HepG2 (cell line): ENCODE data around the gene ARHGEF4. TPM values are rescaled to one million over a fixed set of nuclear protein-coding genes. Genes with fewer than 3 reads are reported as not detected.

Source experiments
- ADNP ChIP-seq: sonication (generic); formaldehyde crosslinking; IDR thresholded peaks from 2 replicates; pipeline ENCODE4 v1.4.0; 2020; ENCODE audit warnings: missing genetic modification reagents
- CBFB ChIP-seq: sonication (generic); formaldehyde crosslinking; IDR thresholded peaks from 2 replicates; pipeline ENCODE4 v1.4.0; 2020; ENCODE audit warnings: missing genetic modification reagents
- CHCHD3 ChIP-seq: sonication (generic); formaldehyde crosslinking; IDR thresholded peaks from 2 replicates; pipeline ENCODE4 v1.8.0; 2022; ENCODE audit warnings: mild to moderate bottlenecking, missing genetic modification reagents, moderate library complexity
- CREM ChIP-seq, 2 experiments: sonication (generic) in 1 of 2; formaldehyde crosslinking in 1 of 2; IDR thresholded peaks; 2 replicates each; pipeline versions ENCODE4 v1.4.0 to v1.6.1; 2016 to 2020; ENCODE audit warnings: antibody characterized with exemption in 1 of 2, mild to moderate bottlenecking in 1 of 2, missing genetic modification reagents in 1 of 2
- DDIT3 ChIP-seq: sonication (generic); formaldehyde crosslinking; IDR thresholded peaks from 2 replicates; pipeline ENCODE4 v1.4.0; 2020; ENCODE audit warnings: mild to moderate bottlenecking, missing genetic modification reagents
- FIP1L1 ChIP-seq: fragments of 200-400 bp; formaldehyde crosslinking; IDR thresholded peaks from 2 replicates; pipeline ENCODE4 v1.6.1; 2018; ENCODE audit warnings: low read depth, mild to moderate bottlenecking, low read length, moderate library complexity, borderline replicate concordance; ENCODE audit not compliant: insufficient read depth
- GFI1 ChIP-seq: sonication (generic); formaldehyde crosslinking; IDR thresholded peaks from 2 replicates; pipeline ENCODE4 v1.5.0; 2020; ENCODE audit warnings: missing genetic modification reagents, mild to moderate bottlenecking, borderline replicate concordance
- HOXA7 ChIP-seq: sonication (generic); formaldehyde crosslinking; IDR thresholded peaks from 2 replicates; pipeline ENCODE4 v1.8.1; 2022; ENCODE audit warnings: mild to moderate bottlenecking, missing genetic modification reagents, moderate library complexity
- JUN ChIP-seq: sonication (generic); formaldehyde crosslinking; IDR thresholded peaks from 2 replicates; pipeline ENCODE4 v1.4.0; 2020; ENCODE audit warnings: mild to moderate bottlenecking, missing genetic modification reagents
- KMT2A ChIP-seq: sonication (generic); formaldehyde crosslinking; IDR thresholded peaks from 2 replicates; pipeline ENCODE4 v1.4.0; 2020; ENCODE audit warnings: missing genetic modification reagents
- PHF21A ChIP-seq: sonication (generic); formaldehyde crosslinking; IDR thresholded peaks from 2 replicates; pipeline ENCODE4 v1.5.0; 2020; ENCODE audit warnings: mild to moderate bottlenecking, missing genetic modification reagents
- POLR2AphosphoS5 ChIP-seq: IDR thresholded peaks from 2 replicates; pipeline ENCODE4 v1.6.1; 2012; ENCODE audit warnings: low read depth, low read length
- RBM22 ChIP-seq: fragments of 200-400 bp; formaldehyde crosslinking; optimal IDR thresholded peaks from 2 replicates; pipeline ENCODE3; 2017; ENCODE audit warnings: mild to moderate bottlenecking, low read length, moderate library complexity
- SP1 ChIP-seq, 2 experiments: fragments of 450-650 bp in 1 of 2; sonication (generic) in 1 of 2; formaldehyde crosslinking in 1 of 2; IDR thresholded peaks; 2 replicates each; pipeline versions ENCODE4 v1.4.0 to v1.6.1; 2016 to 2020; ENCODE audit warnings: missing genetic modification reagents in 1 of 2
- TFAP4 ChIP-seq: sonication (generic); IDR thresholded peaks from 2 replicates; pipeline ENCODE4 v1.6.1; 2016; ENCODE audit warnings: low read depth, borderline replicate concordance
- ZFP37 ChIP-seq: sonication (generic); formaldehyde crosslinking; IDR thresholded peaks from 2 replicates; pipeline ENCODE4 v1.4.0; 2020; ENCODE audit warnings: missing genetic modification reagents, borderline replicate concordance
- ZMYM2 ChIP-seq: sonication (generic); formaldehyde crosslinking; IDR thresholded peaks from 2 replicates; pipeline ENCODE4 v1.8.0; 2022; ENCODE audit warnings: mild to moderate bottlenecking, missing genetic modification reagents
- ZNF326 ChIP-seq: sonication (generic); formaldehyde crosslinking; IDR thresholded peaks from 2 replicates; pipeline ENCODE4 v1.4.0; 2020; ENCODE audit warnings: missing genetic modification reagents, borderline replicate concordance
- ZNF33B ChIP-seq: sonication (generic); formaldehyde crosslinking; IDR thresholded peaks from 2 replicates; pipeline ENCODE4 v1.5.1; 2020; ENCODE audit warnings: mild to moderate bottlenecking, missing genetic modification reagents
- ZNF460 ChIP-seq: sonication (generic); formaldehyde crosslinking; IDR thresholded peaks from 2 replicates; pipeline ENCODE4 v1.5.1; 2020; ENCODE audit warnings: missing genetic modification reagents, mild to moderate bottlenecking, borderline replicate concordance
- ZNF589 ChIP-seq: sonication (generic); formaldehyde crosslinking; conservative IDR thresholded peaks from 2 replicates; pipeline ENCODE4 v1.8.0; 2022; ENCODE audit warnings: mild to moderate bottlenecking, moderate library complexity, missing genetic modification reagents
- ZNF629 ChIP-seq: sonication (generic); formaldehyde crosslinking; conservative IDR thresholded peaks from 2 replicates; pipeline ENCODE4 v1.5.0; 2020; ENCODE audit warnings: missing genetic modification reagents
- ZNF646 ChIP-seq: sonication (generic); formaldehyde crosslinking; IDR thresholded peaks from 2 replicates; pipeline ENCODE4 v1.9.0; 2021; ENCODE audit warnings: mild to moderate bottlenecking, missing genetic modification reagents
- ZNF737 ChIP-seq: sonication (generic); formaldehyde crosslinking; IDR thresholded peaks from 2 replicates; pipeline ENCODE4 v1.5.0; 2020; ENCODE audit warnings: missing genetic modification reagents, mild to moderate bottlenecking, borderline replicate concordance
- polyA plus RNA-seq, 8 experiments: library from polyadenylated mRNA; depleted of rRNA in 3 of 8; stranded (reverse) in 7 of 8; unstranded in 1 of 8; fragments of >200 nt; fragmentation: Illumina TruSeq in 4 of 8; extraction: Trizol in 4 of 8; gene quantifications; 2 replicates each; pipeline versions ENCODE4 v1.2.1 to v1.2.3, GENCODE V29; 2011 to 2016; ENCODE audit warnings: low read depth in 4 of 8, missing spikeins in 1 of 8, mixed read lengths in 1 of 8; ENCODE audit not compliant: insufficient read depth in 1 of 8
- total RNA-seq, 5 experiments: library from RNA; depleted of rRNA; stranded (reverse); fragments of >200 nt; fragmentation: Illumina TruSeq; extraction: Trizol; gene quantifications; 2 replicates each; pipeline ENCODE4 v1.2.3, GENCODE V29; 2016; ENCODE audit warnings: low read depth in 1 of 5

Gene ARHGEF4
- total and polyA plus RNA-seq, 2 of the 13 experiments (the other 11 are each of a cell fraction or from before 2014, with no cell fraction given) = 0.11 to 0.13 TPM

- TF ChIP-seq ZNF646 = no peak
- TF ChIP-seq HOXA7 (CRISPR knock-in tag) = no peak
- no peak; the same call in 1 of the 2 replicates for TF ChIP-seq GFI1 (CRISPR knock-in tag)
- no peak for TF ChIP-seq RBM22
- TF ChIP-seq SP1 (IDR thresholded peaks at IDR 0.05) = no peak
- TF ChIP-seq SP1 (CRISPR knock-in tag; IDR thresholded peaks at IDR 0.05) = 0 out of 2 replicates have a peak, but pooled peaks have one; percentile 6
- no peak for TF ChIP-seq CHCHD3
- no peak for TF ChIP-seq ZFP37
- no peak for TF ChIP-seq CREM (IDR thresholded peaks at IDR 0.05)
- TF ChIP-seq CREM (CRISPR knock-in tag; IDR thresholded peaks at IDR 0.05) = no peak
- TF ChIP-seq ZNF33B = no peak; the same call in 1 of the 2 replicates
- TF ChIP-seq FIP1L1 = no peak
- TF ChIP-seq ZNF589 (CRISPR knock-in tag) = 0 out of 2 replicates have a peak, but pooled peaks have one; percentile 39
- no peak for TF ChIP-seq ZNF460
- no peak for TF ChIP-seq ZNF737 (CRISPR knock-in tag)
- TF ChIP-seq ADNP (CRISPR knock-in tag) = no peak
- peak; percentile 91 for TF ChIP-seq POLR2AphosphoS5
- TF ChIP-seq DDIT3 (CRISPR knock-in tag) = no peak
- no peak for TF ChIP-seq ZNF326 (CRISPR knock-in tag)
- TF ChIP-seq ZMYM2 (CRISPR knock-in tag) = no peak
- TF ChIP-seq JUN (CRISPR knock-in tag) = no peak; the same call in none of the 2 replicates
- TF ChIP-seq KMT2A (CRISPR knock-in tag) = no peak; the same call in 1 of the 2 replicates
- TF ChIP-seq ZNF629 (CRISPR knock-in tag) = no peak
- TF ChIP-seq PHF21A (CRISPR knock-in tag) = no peak
- no peak for TF ChIP-seq TFAP4
- no peak for TF ChIP-seq CBFB (CRISPR knock-in tag)
These were observed 256.4 kb downstream of the ARHGEF4 start, which contains the start of gene FAM168B (continued) for GRCh38 chr2:131093006-131093695.
